Mucosa of descending colon (tissue), 3 donors: ENCODE data around the gene FRRS1. TPM values are rescaled to one million over a fixed set of nuclear protein-coding genes. Genes with fewer than 3 reads are reported as not detected.

Experiments
- ATAC-seq: fragments of 200-7000 bp; cut with Tn5 transposase; one replicate; pipeline ENCODE4 v1.9.1; 2020; ENCODE audit warnings: mild to moderate bottlenecking, moderate library complexity
- DNase-seq, 3 donors: peaks; one replicate each; pipeline ENCODE4 v3.0.0-alpha.2; 2020
- H3K36me3 ChIP-seq: fragments of 200-600 bp; one replicate; pipeline ENCODE4 v1.8.0; 2021; ENCODE audit warnings: low read depth, mild to moderate bottlenecking
- H3K4me1 ChIP-seq: fragments of 200-600 bp; one replicate; pipeline ENCODE4 v1.8.0; 2021; ENCODE audit warnings: low read depth, mild to moderate bottlenecking
- H3K4me3 ChIP-seq: fragments of 200-600 bp; one replicate; pipeline ENCODE4 v1.8.0; 2021; ENCODE audit warnings: mild to moderate bottlenecking
- H3K9me3 ChIP-seq: fragments of 200-600 bp; one replicate; pipeline ENCODE4 v1.8.0; 2021; ENCODE audit warnings: mild to moderate bottlenecking
- CTCF ChIP-seq: fragments of 200-600 bp; IDR thresholded peaks from one replicate; pipeline ENCODE4 v1.8.0; 2022; ENCODE audit warnings: antibody characterized with exemption, mild to moderate bottlenecking
- intact Hi-C, 2 donors: fragments of 100-400 bp; cut with DNase I in 1 of 2; cut with micrococcal nuclease in 1 of 2; formaldehyde crosslinking; loops; one replicate each; pipeline versions ENCODE4 v1.11.0 to v1.11.1; 2022; cut with DNase I, micrococcal nuclease
- total RNA-seq, 3 donors: library from RNA; stranded (reverse); fragmentation: NEBNext Ultra II Directional in 2 of 3; extraction: Animal tissue kit (Norgen Biotek cat#: 25700) in 2 of 3; gene quantifications; one replicate each; pipeline versions ENCODE4 v1.2.1 to v1.2.4, GENCODE V29; 2021 to 2023
- donor health status: DM: no; HTN: no; CAD: no; lungs with moderate emphysema.
- donor health status: DM: no; HTN: no; CAD: no.
- donor health status: DM: no; HTN: yes; CAD: no.

FRRS1 gene
- total RNA-seq, 3 donors from 2014 or later, result 8.4 to 38.0 (median 17.6) TPM

DNA sequence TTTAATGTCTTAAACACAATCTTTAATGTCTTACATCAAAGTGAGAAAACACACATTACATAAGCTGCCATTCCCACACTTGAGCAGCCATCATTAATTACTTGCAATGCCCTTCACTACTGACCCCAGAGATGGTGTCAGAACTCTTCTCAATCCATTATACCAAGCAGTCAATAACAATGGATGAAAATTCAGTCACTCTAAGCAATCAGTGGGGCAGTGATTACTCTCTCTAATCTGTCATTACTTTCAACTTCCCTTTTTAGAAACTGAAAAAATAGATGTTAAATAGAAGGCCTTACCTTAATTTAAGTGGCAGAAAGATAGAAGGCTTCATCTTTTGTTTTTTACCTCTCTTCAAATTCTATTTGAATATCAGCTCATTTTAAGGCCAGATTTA lies 9.7 kb upstream of the FRRS1 start:
- no peak for TF ChIP-seq CTCF
- Histone ChIP-seq H3K9me3 (no peaks in the 10 kb centered on the region), H3K36me3 (no peaks in the 10 kb centered on the region), H3K4me1 (no peaks in the 10 kb centered on the region), H3K4me3 (no peak overlapping the region)
- no peak for DNase-seq
- ATAC-seq, result no peak
- intact Hi-C loops, result no loop called here

- TF ChIP-seq CTCF, result no peak
- intact Hi-C loops, result no loop called here
Observed at GRCh38 chr1:99772809-99773208, 6.4 kb upstream of the FRRS1 start.

GRCh38 chr1:99771513-99771918 lies 5.1 kb upstream of the FRRS1 start:
- DNase-seq (no peak), ATAC-seq (no peak)
- H3K36me3 ChIP-seq, result no peaks in the 10 kb centered on the region
- intact Hi-C loops, result no loop called here
- H3K4me3 ChIP-seq, result no peak overlapping the region
- no peak for TF ChIP-seq CTCF
- H3K4me1 ChIP-seq, result no peaks in the 10 kb centered on the region
- H3K9me3 ChIP-seq, result no peaks in the 10 kb centered on the region

More at GRCh38 chr1:99772809-99773208, 6.4 kb upstream of the FRRS1 start:
- DNase-seq (no peak), ATAC-seq (no peak)
- no peak overlapping the region for H3K4me3 ChIP-seq
- no peaks in the 10 kb centered on the region for H3K36me3 ChIP-seq
- no peaks in the 10 kb centered on the region for H3K9me3 ChIP-seq
- no peaks in the 10 kb centered on the region for H3K4me1 ChIP-seq

- Histone ChIP-seq H3K4me3 (no peak overlapping the region), H3K36me3 (no peaks in the 10 kb centered on the region), H3K9me3 (no peaks in the 10 kb centered on the region), H3K4me1 (no peaks in the 10 kb centered on the region)
- TF ChIP-seq CTCF, result no peak
- intact Hi-C loops, result no loop called here
- ATAC-seq, result no peak
- DNase-seq, result no peak
Observed at GRCh38 chr1:99768524-99769245, 2.2 kb upstream of the FRRS1 start.

DNA sequence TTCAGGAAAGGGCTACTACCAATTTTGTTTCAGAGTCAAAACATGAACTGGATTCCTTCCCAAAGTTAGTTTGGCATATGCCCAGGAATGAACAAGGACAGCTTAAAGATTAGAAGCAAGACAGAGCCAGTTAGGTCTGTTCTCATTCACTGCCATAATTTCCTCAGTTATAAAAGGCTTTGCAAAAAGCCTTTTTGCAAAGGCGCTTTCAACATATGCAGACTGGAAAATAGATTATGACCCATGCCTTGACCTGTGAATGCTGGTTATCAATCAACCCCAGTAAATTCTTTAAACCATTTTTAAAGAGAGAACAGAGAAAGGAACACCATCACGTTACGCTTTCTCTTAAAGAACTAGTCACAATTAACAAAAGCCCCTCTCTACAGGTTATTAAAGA lies 1.7 kb upstream of the FRRS1 start:
- Histone ChIP-seq H3K36me3 (no peaks in the 10 kb centered on the region), H3K4me1 (no peaks in the 10 kb centered on the region), H3K9me3 (no peaks in the 10 kb centered on the region), H3K4me3 (no peak overlapping the region)
- no peak for ATAC-seq
- no peak for DNase-seq
- TF ChIP-seq CTCF, result no peak
- intact Hi-C loops, result no loop called here

- no peak for DNase-seq
- no peaks in the 10 kb centered on the region for H3K36me3 ChIP-seq
- H3K4me1 ChIP-seq, result no peaks in the 10 kb centered on the region
- intact Hi-C loops, result no loop called here
- no peak overlapping the region for H3K4me3 ChIP-seq
- no peak for TF ChIP-seq CTCF
- ATAC-seq, result no peak
- H3K9me3 ChIP-seq, result no peaks in the 10 kb centered on the region
Observed at GRCh38 chr1:99764909-99765308, 1.5 kb downstream of the FRRS1 start.
